ENCODE measurements around the gene WFDC10B.
"Not testable (repeated sequence)": the region's sequence is repeated elsewhere in the genome, so short reads cannot be mapped to it uniquely, and the experiment has no call there.

The WFDC10B gene

GRCh38 chr20:45670139-45670538 is 34.7 kb downstream of the WFDC10B start, which contains the start of gene WFDC11:
WFDC11 (minus strand) TSS chr20:45670239; CDS start chr20:45650600, 19,639 bp downstream.
- Histone ChIP-seq H3K27me3 (peaks cover 4% of the 10 kb centered on the region; the same call in 1 of the 2 replicates), H3K4me3 (ENCODE audit: low read depth, low read length) (no peak within 1 kb of the TSS), H3K36me3 (no peaks in the 10 kb centered on the region), H3K9me3 (no peaks in the 10 kb centered on the region), H3K4me1 (no peaks in the 10 kb centered on the region)
- TF ChIP-seq CTCF (IDR thresholded peaks at IDR 0.05; ENCODE audit: low read depth, low read length), result no peak
- DNase-seq, result no peak

- H3K27me3 ChIP-seq; H3K9me3 ChIP-seq; H3K4me1 ChIP-seq; DNase-seq; H3K36me3 ChIP-seq; H3K4me3 ChIP-seq (ENCODE audit: low read depth, low read length): not testable (repeated sequence)
Observed at GRCh38 chr20:45657038-45657437, 47.8 kb downstream of the WFDC10B start.

GRCh38 chr20:45651726-45652125 is 53.1 kb downstream of the WFDC10B start:
- DNase-seq; H3K4me3 ChIP-seq (ENCODE audit: low read depth, low read length); H3K9me3 ChIP-seq; H3K36me3 ChIP-seq; H3K4me1 ChIP-seq; H3K27me3 ChIP-seq: not testable (repeated sequence)

GRCh38 chr20:45649312-45649863 is 55.4 kb downstream of the WFDC10B start:
- Histone ChIP-seq H3K4me3 (ENCODE audit: low read depth, low read length) (no peak overlapping the region), H3K27me3 (no peaks in the 10 kb centered on the region), H3K4me1 (no peaks in the 10 kb centered on the region), H3K9me3 (no peaks in the 10 kb centered on the region), H3K36me3 (no peaks in the 10 kb centered on the region)
- TF ChIP-seq CTCF (IDR thresholded peaks at IDR 0.05; ENCODE audit: low read depth, low read length), result no peak
- DNase-seq, result no peak

- H3K9me3 ChIP-seq, result no peaks in the 10 kb centered on the region
- no peaks in the 10 kb centered on the region for H3K36me3 ChIP-seq
- no peak for TF ChIP-seq CTCF (IDR thresholded peaks at IDR 0.05; ENCODE audit: low read depth, low read length)
- DNase-seq, result no peak
- H3K4me1 ChIP-seq, result no peaks in the 10 kb centered on the region
- no peak overlapping the region for H3K4me3 ChIP-seq (ENCODE audit: low read depth, low read length)
- H3K27me3 ChIP-seq, result no peaks in the 10 kb centered on the region
Observed at GRCh38 chr20:45647441-45648050, 57.3 kb downstream of the WFDC10B start.

GRCh38 chr20:45646875-45647274 is 57.9 kb downstream of the WFDC10B start:
- Histone ChIP-seq H3K36me3 (no peaks in the 10 kb centered on the region), H3K4me1 (no peaks in the 10 kb centered on the region), H3K4me3 (ENCODE audit: low read depth, low read length) (no peak overlapping the region), H3K27me3 (no peaks in the 10 kb centered on the region), H3K9me3 (no peaks in the 10 kb centered on the region)
- no peak for TF ChIP-seq CTCF (IDR thresholded peaks at IDR 0.05; ENCODE audit: low read depth, low read length)
- DNase-seq, result no peak

GRCh38 chr20:45645869-45646268 is 59.0 kb downstream of the WFDC10B start:
- not testable (repeated sequence) for H3K4me3 ChIP-seq (ENCODE audit: low read depth, low read length); DNase-seq; H3K9me3 ChIP-seq; H3K27me3 ChIP-seq; H3K4me1 ChIP-seq; H3K36me3 ChIP-seq

- H3K4me3 ChIP-seq (ENCODE audit: low read depth, low read length); DNase-seq; H3K4me1 ChIP-seq; H3K9me3 ChIP-seq; H3K36me3 ChIP-seq; H3K27me3 ChIP-seq: not testable (repeated sequence)
Observed at GRCh38 chr20:45641076-45641475, 63.7 kb downstream of the WFDC10B start.
